Measurements from ENCODE around the gene EML3. TPM values are rescaled to one million over a fixed set of nuclear protein-coding genes. Genes with fewer than 3 reads are reported as not detected.

Gene EML3
- total RNA-seq, 5 donors from 2014 or later (not counting 1 experiment from before 2014, with no cell fraction given) = 160 to 372 (median 328) TPM

- ChIA-PET POLR2A (interaction anchor here in 1 of 2 donors (0.5 kb wide), 1 partner anchor 227 kb away, joined by 3 read pairs; no protein-coding TSS in a partner anchor), CTCF (no interaction called here)
- H3K4me1 Mint-ChIP-seq = peaks cover 51 to 57% (median 54%) of the 10 kb centered on the region in 3 donors
- no peaks in the 10 kb centered on the region for H3K27me3 ChIP-seq (replicated peaks in 1 of 2; ENCODE audit: control insufficient read depth in 2 of 2, extremely low read depth in 1 of 2, insufficient read depth in 2 of 2, low read length in 1 of 2)
- no peaks in the 10 kb centered on the region for H3K9me3 Mint-ChIP-seq
- DNase-seq (no peak), ATAC-seq (replicated peaks in 1 of 4) (no peak)
- peaks cover 10 to 56% of the 10 kb centered on the region in 2 donors for H3K36me3 ChIP-seq (ENCODE audit: control insufficient read depth in 2 of 2, extremely low read depth in 1 of 2, insufficient read depth in 1 of 2, low read length in 1 of 2)
- peaks cover 14 to 41% of the 10 kb centered on the region in 2 experiments for H3K4me1 ChIP-seq (ENCODE audit: control insufficient read depth in 1 of 2, extremely low read depth in 1 of 2, insufficient read depth in 2 of 2, low read length in 2 of 2)
- H3K4me3 ChIP-seq (ENCODE audit: control insufficient read depth in 1 of 2, extremely low read depth in 1 of 2, low read length in 1 of 2) = no peak overlapping the region
- H3K9me3 ChIP-seq = no peaks in the 10 kb centered on the region
- 98% methylated on average over 11 of the region's 13 CpGs for WGBS (ENCODE audit: insufficient coverage)
- H3K27ac Mint-ChIP-seq = peak overlapping the region; percentile 74 to 82
- H3K36me3 Mint-ChIP-seq = peaks cover 44% of the 10 kb centered on the region
- H3K4me3 Mint-ChIP-seq = peak overlapping the region; percentile 59 to 71 (median 71)
- H3K27ac ChIP-seq (ENCODE audit: low read length) = no peak overlapping the region
- no peaks in the 10 kb centered on the region for H3K27me3 Mint-ChIP-seq
Observed at GRCh38 chr11:62603072-62603408, 9.5 kb downstream of the EML3 start.

GRCh38 chr11:62602141-62603071, 10.2 kb downstream of the EML3 start:
- H3K36me3 ChIP-seq (ENCODE audit: control insufficient read depth in 2 of 2, extremely low read depth in 1 of 2, insufficient read depth in 1 of 2, low read length in 1 of 2) = peaks cover 12 to 56% of the 10 kb centered on the region in 2 donors
- no peaks in the 10 kb centered on the region for H3K9me3 ChIP-seq
- Mint-ChIP-seq H3K27me3 (no peaks in the 10 kb centered on the region), H3K4me3 (peak overlapping the region; percentile 86 to 97 (median 92)), H3K4me1 (peaks cover 51 to 57% (median 55%) of the 10 kb centered on the region in 3 donors), H3K36me3 (peaks cover 44% of the 10 kb centered on the region), H3K27ac (peak overlapping the region; percentile 95 to 100), H3K9me3 (no peaks in the 10 kb centered on the region)
- ChIA-PET POLR2A (interaction anchor here (0.5 to 1.9 kb wide), 8 partner anchors 9 to 226 kb away, joined by 3 to 25 read pairs (median 4); partner anchors contain the start of genes C11orf98 (in 2 of the 2), CSKMT (in 2 of the 2) and TUT1 (in 1 of the 2)), CTCF (interaction anchor here in 1 of 2 donors (1.2 to 2.0 kb wide), 5 partner anchors 9 to 63 kb away, joined by 3 to 27 read pairs (median 7); partner anchors contain the start of genes B3GAT3, C11orf98, CSKMT and TUT1)
- H3K27ac ChIP-seq (ENCODE audit: low read length) = peak overlapping the region; percentile 47
- H3K4me3 ChIP-seq (ENCODE audit: control insufficient read depth in 1 of 2, extremely low read depth in 1 of 2, low read length in 1 of 2) = peak overlapping the region; percentile 95 to 98
- ATAC-seq (replicated peaks in 1 of 4) = peak in 2 of 4 experiments; percentile 2 to 5
- peaks cover 14 to 47% of the 10 kb centered on the region in 2 experiments for H3K4me1 ChIP-seq (ENCODE audit: control insufficient read depth in 1 of 2, extremely low read depth in 1 of 2, insufficient read depth in 2 of 2, low read length in 2 of 2)
- DNase-seq = peak in 6 of 35 experiments; percentile 11 to 44 (median 20)
- no peaks in the 10 kb centered on the region for H3K27me3 ChIP-seq (replicated peaks in 1 of 2; ENCODE audit: control insufficient read depth in 2 of 2, extremely low read depth in 1 of 2, insufficient read depth in 2 of 2, low read length in 1 of 2)
- 59% methylated on average over 81 of the region's 96 CpGs for WGBS (ENCODE audit: insufficient coverage)

GRCh38 chr11:62601372-62602140, 11.0 kb downstream of the EML3 start, which contains the start of gene MTA2:
Gene MTA2, minus strand, starts transcription at chr11:62601865. Its CDS starts 415 bp downstream, at chr11:62601450.
- Histone ChIP-seq H3K4me3 (ENCODE audit: control insufficient read depth in 1 of 2, extremely low read depth in 1 of 2, low read length in 1 of 2) (peak within 1 kb of the TSS; percentile 95 to 98), H3K36me3 (ENCODE audit: control insufficient read depth in 2 of 2, extremely low read depth in 1 of 2, insufficient read depth in 1 of 2, low read length in 1 of 2) (peaks cover 7 to 55% of the 10 kb centered on the region in 2 donors), H3K27ac (ENCODE audit: low read length) (peak within 1 kb of the TSS; percentile 85), H3K27me3 (replicated peaks in 1 of 2; ENCODE audit: control insufficient read depth in 2 of 2, extremely low read depth in 1 of 2, insufficient read depth in 2 of 2, low read length in 1 of 2) (no peaks in the 10 kb centered on the region), H3K4me1 (ENCODE audit: control insufficient read depth in 1 of 2, extremely low read depth in 1 of 2, insufficient read depth in 2 of 2, low read length in 2 of 2) (peaks cover 14 to 52% of the 10 kb centered on the region in 2 experiments), H3K9me3 (no peaks in the 10 kb centered on the region)
- Mint-ChIP-seq H3K36me3 (peaks cover 47% of the 10 kb centered on the region), H3K4me3 (peak within 1 kb of the TSS; percentile 86 to 97 (median 92)), H3K27me3 (no peaks in the 10 kb centered on the region), H3K27ac (peak within 1 kb of the TSS; percentile 95 to 100), H3K4me1 (peaks cover 55 to 59% (median 55%) of the 10 kb centered on the region in 3 donors), H3K9me3 (no peaks in the 10 kb centered on the region)
- ChIA-PET POLR2A (interaction anchor here (0.5 to 1.9 kb wide), 8 partner anchors 10 to 215 kb away, joined by 3 to 25 read pairs (median 4); partner anchors contain the start of genes C11orf98 (in 2 of the 2), CSKMT (in 2 of the 2) and TUT1 (in 1 of the 2)), CTCF (interaction anchor here in 1 of 2 donors (1.2 to 2.0 kb wide), 5 partner anchors 10 to 64 kb away, joined by 3 to 27 read pairs (median 7); partner anchors contain the start of genes B3GAT3, C11orf98, CSKMT and TUT1)
- ATAC-seq (replicated peaks in 1 of 4) (peak; percentile 80 to 83 (median 82)), DNase-seq (peak; percentile 91 to 100 (median 97))
- WGBS (ENCODE audit: insufficient coverage) = under 1% methylated on average over 82 of the region's 83 CpGs

- WGBS (ENCODE audit: insufficient coverage) = 0% methylated on average over 20 of the region's 30 CpGs
- Mint-ChIP-seq H3K9me3 (no peaks in the 10 kb centered on the region), H3K36me3 (peaks cover 51% of the 10 kb centered on the region), H3K27ac (peak overlapping the region; percentile 95 to 100), H3K27me3 (no peaks in the 10 kb centered on the region), H3K4me3 (peak overlapping the region; percentile 86 to 97 (median 92)), H3K4me1 (peaks cover 55 to 58% (median 56%) of the 10 kb centered on the region in 3 donors)
- H3K27ac ChIP-seq (ENCODE audit: low read length) = peak overlapping the region; percentile 85
- DNase-seq (peak in 17 of 35 experiments; percentile 13 to 63 (median 26)), ATAC-seq (replicated peaks in 1 of 4) (peak; percentile 5 to 19 (median 12))
- H3K27me3 ChIP-seq (replicated peaks in 1 of 2; ENCODE audit: control insufficient read depth in 2 of 2, extremely low read depth in 1 of 2, insufficient read depth in 2 of 2, low read length in 1 of 2) = no peaks in the 10 kb centered on the region
- peaks cover 7 to 56% of the 10 kb centered on the region in 2 donors for H3K36me3 ChIP-seq (ENCODE audit: control insufficient read depth in 2 of 2, extremely low read depth in 1 of 2, insufficient read depth in 1 of 2, low read length in 1 of 2)
- H3K4me1 ChIP-seq (ENCODE audit: control insufficient read depth in 1 of 2, extremely low read depth in 1 of 2, insufficient read depth in 2 of 2, low read length in 2 of 2) = peaks cover 14 to 56% of the 10 kb centered on the region in 2 experiments
- H3K9me3 ChIP-seq = no peaks in the 10 kb centered on the region
- H3K4me3 ChIP-seq (ENCODE audit: control insufficient read depth in 1 of 2, extremely low read depth in 1 of 2, low read length in 1 of 2) = peak overlapping the region; percentile 95 to 98
- ChIA-PET POLR2A (interaction anchor here (0.5 to 1.9 kb wide), 8 partner anchors 9 to 240 kb away, joined by 3 to 25 read pairs (median 8); partner anchors contain the start of genes C11orf98 (in 2 of the 2), CSKMT (in 2 of the 2) and TUT1 (in 2 of the 2)), CTCF (interaction anchor here (0.5 to 2.0 kb wide), 6 partner anchors 9 to 112 kb away, joined by 3 to 27 read pairs (median 6); partner anchors contain the start of genes B3GAT3 (in 1 of the 2), C11orf98 (in 1 of the 2), CSKMT (in 1 of the 2) and TUT1 (in 1 of the 2))
Observed at GRCh38 chr11:62601122-62601371, 11.5 kb downstream of the EML3 start.

GRCh38 chr11:62600367-62601121, 12.0 kb downstream of the EML3 start:
- Mint-ChIP-seq H3K36me3 (peaks cover 54% of the 10 kb centered on the region), H3K27me3 (no peaks in the 10 kb centered on the region), H3K4me3 (peak overlapping the region; percentile 86 to 97 (median 92)), H3K4me1 (peaks cover 57 to 58% (median 58%) of the 10 kb centered on the region in 3 donors), H3K9me3 (no peaks in the 10 kb centered on the region), H3K27ac (peak overlapping the region; percentile 95 to 100)
- 0% methylated on average over 18 of the region's 26 CpGs for WGBS (ENCODE audit: insufficient coverage)
- Histone ChIP-seq H3K27ac (ENCODE audit: low read length) (peak overlapping the region; percentile 85), H3K27me3 (replicated peaks in 1 of 2; ENCODE audit: control insufficient read depth in 2 of 2, extremely low read depth in 1 of 2, insufficient read depth in 2 of 2, low read length in 1 of 2) (no peaks in the 10 kb centered on the region), H3K4me3 (ENCODE audit: control insufficient read depth in 1 of 2, extremely low read depth in 1 of 2, low read length in 1 of 2) (peak overlapping the region; percentile 95 to 98), H3K4me1 (ENCODE audit: control insufficient read depth in 1 of 2, extremely low read depth in 1 of 2, insufficient read depth in 2 of 2, low read length in 2 of 2) (peaks cover 14 to 58% of the 10 kb centered on the region in 2 experiments), H3K9me3 (no peaks in the 10 kb centered on the region), H3K36me3 (ENCODE audit: control insufficient read depth in 2 of 2, extremely low read depth in 1 of 2, insufficient read depth in 1 of 2, low read length in 1 of 2) (peaks cover 9 to 56% of the 10 kb centered on the region in 2 donors)
- ChIA-PET POLR2A (interaction anchor here (0.6 to 1.9 kb wide), 5 partner anchors 9 to 241 kb away, joined by 3 to 25 read pairs (median 12); partner anchors contain the start of genes TUT1 (in 2 of the 2), C11orf98 (in 1 of the 2) and CSKMT (in 1 of the 2)), CTCF (interaction anchor here (0.5 to 2.5 kb wide), 5 partner anchors 9 to 1237 kb away, joined by 4 to 10 read pairs (median 7); partner anchors contain the start of genes C11orf98 (in 1 of the 2), CSKMT (in 1 of the 2) and TUT1 (in 1 of the 2))
- ATAC-seq (replicated peaks in 1 of 4) (peak in 1 of 4 experiments; percentile 0), DNase-seq (peak in 9 of 35 experiments; percentile 12 to 38 (median 22))
